Keratinocyte (primary cell): ENCODE measurements around the gene MTA1.

Source experiments
- CTCF ChIP-seq, 3 experiments: IDR thresholded peaks in 1 of 3; conservative IDR thresholded peaks in 1 of 3; optimal IDR thresholded peaks in 1 of 3; 2 replicates in 2 of 3; 3 replicates in 1 of 3; pipeline versions ENCODE3 to v1.5.1; 2011; ENCODE audit warnings: low read length in 3 of 3, mild to moderate bottlenecking in 3 of 3, moderate library complexity in 2 of 3, control low read depth in 1 of 3, inconsistent platforms in 1 of 3; ENCODE audit not compliant: insufficient read depth in 2 of 3; ENCODE audit errors: extremely low read depth in 1 of 3
- EZH2 ChIP-seq: IDR thresholded peaks from one replicate; pipeline ENCODE4 v1.6.1; 2012; ENCODE audit warnings: inconsistent platforms, mild to moderate bottlenecking, low read length, moderate library complexity

GRCh38 chr14:105440554-105440900 is 20.9 kb downstream of the MTA1 start:
- TF ChIP-seq CTCF (optimal IDR thresholded peaks at IDR 0.05 in 1 of 3, IDR thresholded peaks at IDR 0.05 in 1 of 3, conservative IDR thresholded peaks at IDR 0.05 in 1 of 3; ENCODE audit: extremely low read depth in 1 of 3, insufficient read depth in 2 of 3, low read length in 3 of 3): no peak
- no peak for TF ChIP-seq EZH2
